GM23338 (cell line): ENCODE data around the gene SEMA3E. TPM values are rescaled to one million over a fixed set of nuclear protein-coding genes. Genes with fewer than 3 reads are reported as not detected.

Source experiments
- ATAC-seq: fragments of 200-7000 bp; cut with Tn5 transposase; 3 replicates; pipeline ENCODE4 v1.9.1; 2020
- DNase-seq: peaks from one replicate; pipeline ENCODE4 v3.0.0-alpha.2; 2015; ENCODE audit warnings: low spot score
- H2AFZ ChIP-seq: fragments of 200-600 bp; sonication (generic); 2 replicates; pipeline ENCODE4 v1.8.0; 2016; ENCODE audit warnings: antibody characterized with exemption, mild to moderate bottlenecking, moderate library complexity
- H3F3A ChIP-seq: fragments of 200-600 bp; sonication (generic); replicated peaks from 2 replicates; pipeline ENCODE4 v1.8.0; 2017; ENCODE audit warnings: antibody characterized with exemption, mixed run types, low read depth
- H3K27ac ChIP-seq: fragments of 200-600 bp; sonication (generic); 2 replicates; pipeline ENCODE4 v1.6.1; 2016; ENCODE audit warnings: low read depth
- H3K27me3 ChIP-seq: fragments of 200-600 bp; sonication (generic); 2 replicates; pipeline ENCODE4 v1.8.0; 2016; ENCODE audit warnings: mild to moderate bottlenecking, mixed run types, moderate library complexity; ENCODE audit not compliant: insufficient read depth
- H3K36me3 ChIP-seq: fragments of 200-600 bp; sonication (generic); 2 replicates; pipeline ENCODE4 v1.8.0; 2016; ENCODE audit warnings: mild to moderate bottlenecking; ENCODE audit not compliant: insufficient read depth
- H3K4me1 ChIP-seq: fragments of 200-600 bp; sonication (generic); 2 replicates; pipeline ENCODE4 v1.8.0; 2016; ENCODE audit warnings: mild to moderate bottlenecking, moderate library complexity; ENCODE audit not compliant: insufficient read depth
- H3K4me2 ChIP-seq: fragments of 200-600 bp; sonication (generic); 2 replicates; pipeline ENCODE4 v1.7.1; 2017; ENCODE audit warnings: mixed run types
- H3K4me3 ChIP-seq: fragments of 200-600 bp; sonication (generic); 2 replicates; pipeline ENCODE4 v1.6.1; 2016; ENCODE audit warnings: mixed run types
- H3K79me2 ChIP-seq: fragments of 200-600 bp; sonication (generic); replicated peaks from 2 replicates; pipeline ENCODE4 v1.8.0; 2017; ENCODE audit warnings: mild to moderate bottlenecking; ENCODE audit not compliant: insufficient read depth
- H3K9me2 ChIP-seq: fragments of 200-600 bp; sonication (generic); 2 replicates; pipeline ENCODE4 v1.8.0; 2017; ENCODE audit not compliant: insufficient read depth
- H4K20me1 ChIP-seq: fragments of 200-600 bp; sonication (generic); replicated peaks from 2 replicates; pipeline ENCODE4 v1.8.0; 2017; ENCODE audit warnings: mild to moderate bottlenecking; ENCODE audit not compliant: insufficient read depth
- H3K27ac Mint-ChIP-seq: 2 replicates; pipeline ENCODE4 v1.8.0; 2020; ENCODE audit warnings: inconsistent platforms, mild to moderate bottlenecking, moderate library complexity, mixed read lengths
- H3K27me3 Mint-ChIP-seq: 3 replicates; pipeline ENCODE4 v1.8.0; 2022; ENCODE audit warnings: low read depth, mild to moderate bottlenecking, moderate library complexity, mixed read lengths, inconsistent platforms; ENCODE audit not compliant: insufficient read depth, poor library complexity
- H3K36me3 Mint-ChIP-seq: 3 replicates; pipeline ENCODE4 v1.8.0; 2021; ENCODE audit warnings: low read depth, mild to moderate bottlenecking, inconsistent platforms, moderate library complexity, mixed read lengths
- H3K4me1 Mint-ChIP-seq: 3 replicates; pipeline ENCODE4 v1.8.0; 2020; ENCODE audit warnings: mild to moderate bottlenecking, inconsistent platforms, mixed read lengths
- H3K4me3 Mint-ChIP-seq: 3 replicates; pipeline ENCODE4 v1.8.0; 2021; ENCODE audit warnings: moderate library complexity, mild to moderate bottlenecking, inconsistent platforms, mixed read lengths
- H3K9me3 Mint-ChIP-seq: 3 replicates; pipeline ENCODE4 v1.8.0; 2020; ENCODE audit warnings: moderate library complexity, mild to moderate bottlenecking, inconsistent platforms, mixed read lengths
- EZH2phosphoT487 ChIP-seq: fragments of 200-600 bp; sonication (generic); IDR thresholded peaks from one replicate; pipeline ENCODE4 v1.8.1; 2018; ENCODE audit warnings: antibody characterized with exemption; ENCODE audit not compliant: unreplicated experiment
- JUNB ChIP-seq: IDR thresholded peaks from one replicate; pipeline ENCODE4 v1.6.1; 2016; ENCODE audit warnings: antibody characterized with exemption; ENCODE audit not compliant: unreplicated experiment
- POLR2AphosphoS5 ChIP-seq: IDR thresholded peaks from 2 replicates; pipeline ENCODE4 v1.6.1; 2016; ENCODE audit warnings: antibody characterized with exemption, low read depth
- STAT1 ChIP-seq: IDR thresholded peaks from one replicate; pipeline ENCODE4 v1.6.1; 2016; ENCODE audit warnings: antibody characterized with exemption; ENCODE audit not compliant: unreplicated experiment
- polyA plus RNA-seq: library from polyadenylated mRNA; unstranded; fragments of >200 nt; fragmentation: Nextera tagmentation; extraction: Ambion mirVana; gene quantifications from 2 replicates; pipeline ENCODE4 v1.2.1, GENCODE V29; 2016
- total RNA-seq: library from RNA; depleted of rRNA; stranded (reverse); fragments of >200 nt; shearing (Covaris generic); gene quantifications from 2 replicates; pipeline ENCODE4 v1.2.3, GENCODE V29; 2014
- TF ChIP-seq, protein P1 (sequence below): fragments of 250-450 bp; sonication (Bioruptor Pico); IDR thresholded peaks from 2 replicates; pipeline ENCODE4 v1.5.0; 2020; ENCODE audit warnings: mild to moderate bottlenecking, moderate library complexity
- TF ChIP-seq, protein P2 (sequence below), 2 experiments: fragments of 200-600 bp in 1 of 2; sonication (generic) in 1 of 2; conservative IDR thresholded peaks; 2 replicates each; pipeline versions ENCODE4 v1.5.1 to v1.6.1; 2016 to 2017; ENCODE audit warnings: antibody characterized with exemption in 2 of 2, low read depth in 2 of 2, mild to moderate bottlenecking in 2 of 2, moderate library complexity in 1 of 2
- TF ChIP-seq, protein P3 (sequence below): IDR thresholded peaks from one replicate; pipeline ENCODE4 v1.6.1; 2018; ENCODE audit warnings: antibody characterized with exemption; ENCODE audit not compliant: unreplicated experiment

The SEMA3E gene
- total and polyA plus RNA-seq, 2 experiments from 2014 or later = 5.4 to 15.7 TPM

DNA sequence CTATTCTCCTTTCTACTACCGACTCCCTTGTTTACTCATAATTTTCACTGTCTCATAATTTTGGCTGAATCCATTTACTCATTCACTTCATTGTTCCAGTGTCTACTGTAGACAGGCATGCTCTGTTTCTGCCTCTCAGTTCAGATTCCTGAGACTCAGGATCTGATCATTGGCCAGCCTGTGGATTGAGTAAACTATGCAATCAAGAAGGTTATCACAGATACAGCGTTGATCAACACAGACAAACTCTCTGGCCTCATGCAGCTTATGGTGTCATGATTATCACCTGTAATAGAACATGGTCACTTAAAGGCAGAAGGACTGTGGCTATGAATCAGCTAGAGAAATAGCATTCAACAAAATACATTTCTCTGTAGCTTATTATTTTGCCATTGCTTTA lies 86.0 kb downstream of the SEMA3E start (continued):
- TF ChIP-seq, protein P1, sequence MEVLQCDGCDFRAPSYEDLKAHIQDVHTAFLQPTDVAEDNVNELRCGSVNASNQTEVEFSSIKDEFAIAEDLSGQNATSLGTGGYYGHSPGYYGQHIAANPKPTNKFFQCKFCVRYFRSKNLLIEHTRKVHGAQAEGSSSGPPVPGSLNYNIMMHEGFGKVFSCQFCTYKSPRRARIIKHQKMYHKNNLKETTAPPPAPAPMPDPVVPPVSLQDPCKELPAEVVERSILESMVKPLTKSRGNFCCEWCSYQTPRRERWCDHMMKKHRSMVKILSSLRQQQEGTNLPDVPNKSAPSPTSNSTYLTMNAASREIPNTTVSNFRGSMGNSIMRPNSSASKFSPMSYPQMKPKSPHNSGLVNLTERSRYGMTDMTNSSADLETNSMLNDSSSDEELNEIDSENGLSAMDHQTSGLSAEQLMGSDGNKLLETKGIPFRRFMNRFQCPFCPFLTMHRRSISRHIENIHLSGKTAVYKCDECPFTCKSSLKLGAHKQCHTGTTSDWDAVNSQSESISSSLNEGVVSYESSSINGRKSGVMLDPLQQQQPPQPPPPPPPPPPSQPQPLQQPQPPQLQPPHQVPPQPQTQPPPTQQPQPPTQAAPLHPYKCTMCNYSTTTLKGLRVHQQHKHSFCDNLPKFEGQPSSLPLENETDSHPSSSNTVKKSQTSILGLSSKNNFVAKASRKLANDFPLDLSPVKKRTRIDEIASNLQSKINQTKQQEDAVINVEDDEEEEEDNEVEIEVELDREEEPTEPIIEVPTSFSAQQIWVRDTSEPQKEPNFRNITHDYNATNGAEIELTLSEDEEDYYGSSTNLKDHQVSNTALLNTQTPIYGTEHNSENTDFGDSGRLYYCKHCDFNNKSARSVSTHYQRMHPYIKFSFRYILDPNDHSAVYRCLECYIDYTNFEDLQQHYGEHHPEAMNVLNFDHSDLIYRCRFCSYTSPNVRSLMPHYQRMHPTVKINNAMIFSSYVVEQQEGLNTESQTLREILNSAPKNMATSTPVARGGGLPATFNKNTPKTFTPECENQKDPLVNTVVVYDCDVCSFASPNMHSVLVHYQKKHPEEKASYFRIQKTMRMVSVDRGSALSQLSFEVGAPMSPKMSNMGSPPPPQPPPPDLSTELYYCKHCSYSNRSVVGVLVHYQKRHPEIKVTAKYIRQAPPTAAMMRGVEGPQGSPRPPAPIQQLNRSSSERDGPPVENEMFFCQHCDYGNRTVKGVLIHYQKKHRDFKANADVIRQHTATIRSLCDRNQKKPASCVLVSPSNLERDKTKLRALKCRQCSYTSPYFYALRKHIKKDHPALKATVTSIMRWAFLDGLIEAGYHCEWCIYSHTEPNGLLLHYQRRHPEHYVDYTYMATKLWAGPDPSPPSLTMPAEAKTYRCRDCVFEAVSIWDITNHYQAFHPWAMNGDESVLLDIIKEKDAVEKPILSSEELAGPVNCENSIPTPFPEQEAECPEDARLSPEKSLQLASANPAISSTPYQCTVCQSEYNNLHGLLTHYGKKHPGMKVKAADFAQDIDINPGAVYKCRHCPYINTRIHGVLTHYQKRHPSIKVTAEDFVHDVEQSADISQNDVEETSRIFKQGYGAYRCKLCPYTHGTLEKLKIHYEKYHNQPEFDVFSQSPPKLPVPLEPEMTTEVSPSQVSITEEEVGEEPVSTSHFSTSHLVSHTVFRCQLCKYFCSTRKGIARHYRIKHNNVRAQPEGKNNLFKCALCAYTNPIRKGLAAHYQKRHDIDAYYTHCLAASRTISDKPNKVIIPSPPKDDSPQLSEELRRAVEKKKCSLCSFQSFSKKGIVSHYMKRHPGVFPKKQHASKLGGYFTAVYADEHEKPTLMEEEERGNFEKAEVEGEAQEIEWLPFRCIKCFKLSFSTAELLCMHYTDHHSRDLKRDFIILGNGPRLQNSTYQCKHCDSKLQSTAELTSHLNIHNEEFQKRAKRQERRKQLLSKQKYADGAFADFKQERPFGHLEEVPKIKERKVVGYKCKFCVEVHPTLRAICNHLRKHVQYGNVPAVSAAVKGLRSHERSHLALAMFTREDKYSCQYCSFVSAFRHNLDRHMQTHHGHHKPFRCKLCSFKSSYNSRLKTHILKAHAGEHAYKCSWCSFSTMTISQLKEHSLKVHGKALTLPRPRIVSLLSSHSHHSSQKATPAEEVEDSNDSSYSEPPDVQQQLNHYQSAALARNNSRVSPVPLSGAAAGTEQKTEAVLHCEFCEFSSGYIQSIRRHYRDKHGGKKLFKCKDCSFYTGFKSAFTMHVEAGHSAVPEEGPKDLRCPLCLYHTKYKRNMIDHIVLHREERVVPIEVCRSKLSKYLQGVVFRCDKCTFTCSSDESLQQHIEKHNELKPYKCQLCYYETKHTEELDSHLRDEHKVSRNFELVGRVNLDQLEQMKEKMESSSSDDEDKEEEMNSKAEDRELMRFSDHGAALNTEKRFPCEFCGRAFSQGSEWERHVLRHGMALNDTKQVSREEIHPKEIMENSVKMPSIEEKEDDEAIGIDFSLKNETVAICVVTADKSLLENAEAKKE (CRISPR knock-in tag) = no peak
- TF ChIP-seq, protein P2, sequence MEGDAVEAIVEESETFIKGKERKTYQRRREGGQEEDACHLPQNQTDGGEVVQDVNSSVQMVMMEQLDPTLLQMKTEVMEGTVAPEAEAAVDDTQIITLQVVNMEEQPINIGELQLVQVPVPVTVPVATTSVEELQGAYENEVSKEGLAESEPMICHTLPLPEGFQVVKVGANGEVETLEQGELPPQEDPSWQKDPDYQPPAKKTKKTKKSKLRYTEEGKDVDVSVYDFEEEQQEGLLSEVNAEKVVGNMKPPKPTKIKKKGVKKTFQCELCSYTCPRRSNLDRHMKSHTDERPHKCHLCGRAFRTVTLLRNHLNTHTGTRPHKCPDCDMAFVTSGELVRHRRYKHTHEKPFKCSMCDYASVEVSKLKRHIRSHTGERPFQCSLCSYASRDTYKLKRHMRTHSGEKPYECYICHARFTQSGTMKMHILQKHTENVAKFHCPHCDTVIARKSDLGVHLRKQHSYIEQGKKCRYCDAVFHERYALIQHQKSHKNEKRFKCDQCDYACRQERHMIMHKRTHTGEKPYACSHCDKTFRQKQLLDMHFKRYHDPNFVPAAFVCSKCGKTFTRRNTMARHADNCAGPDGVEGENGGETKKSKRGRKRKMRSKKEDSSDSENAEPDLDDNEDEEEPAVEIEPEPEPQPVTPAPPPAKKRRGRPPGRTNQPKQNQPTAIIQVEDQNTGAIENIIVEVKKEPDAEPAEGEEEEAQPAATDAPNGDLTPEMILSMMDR (conservative IDR thresholded peaks at IDR 0.05; ENCODE audit: low read depth in 2 of 2) = no peak
- no peak for TF ChIP-seq STAT1

DNA sequence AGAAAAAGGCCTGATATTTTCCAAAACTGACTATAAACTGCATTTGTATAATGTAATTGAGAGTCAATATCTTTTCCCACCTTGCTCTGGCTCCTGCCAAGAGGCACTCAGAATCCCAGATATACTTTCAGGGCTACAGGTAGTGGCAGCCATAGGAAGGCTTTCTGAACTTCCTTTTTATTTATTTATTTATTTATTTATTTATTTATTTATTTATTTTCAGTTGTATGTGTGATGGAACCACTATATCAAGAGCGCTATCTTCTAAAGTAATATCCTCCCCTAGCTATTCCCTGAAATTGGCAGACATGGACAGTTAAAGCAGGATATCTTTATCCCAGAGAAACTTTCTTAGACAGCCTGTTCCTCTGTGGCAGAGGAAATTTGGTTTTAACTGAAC lies 86.7 kb downstream of the SEMA3E start:
- Histone ChIP-seq H3K36me3 (no peaks in the 10 kb centered on the region), H4K20me1 (no peaks in the 10 kb centered on the region), H3K27ac (no peak overlapping the region), H3K79me2 (no peaks in the 10 kb centered on the region), H3K9me2 (no peaks in the 10 kb centered on the region), H3F3A (no peaks in the 10 kb centered on the region), H3K27me3 (no peaks in the 10 kb centered on the region), H3K4me3 (no peak overlapping the region), H3K4me1 (no peaks in the 10 kb centered on the region), H3K4me2 (no peak overlapping the region), H2AFZ (peak overlapping the region; percentile 74; the same call in 1 of the 2 replicates)
- Mint-ChIP-seq H3K27ac (no peak overlapping the region), H3K4me1 (no peaks in the 10 kb centered on the region), H3K27me3 (no peaks in the 10 kb centered on the region), H3K36me3 (no peaks in the 10 kb centered on the region), H3K4me3 (no peak overlapping the region), H3K9me3 (peaks cover 3% of the 10 kb centered on the region; the same call in 2 of the 3 replicates)
- DNase-seq = no peak
- ATAC-seq = no peak
- TF ChIP-seq STAT1 (no peak), EZH2phosphoT487 (no peak), POLR2AphosphoS5 (no peak), JUNB (no peak)
- TF ChIP-seq, protein P3, sequence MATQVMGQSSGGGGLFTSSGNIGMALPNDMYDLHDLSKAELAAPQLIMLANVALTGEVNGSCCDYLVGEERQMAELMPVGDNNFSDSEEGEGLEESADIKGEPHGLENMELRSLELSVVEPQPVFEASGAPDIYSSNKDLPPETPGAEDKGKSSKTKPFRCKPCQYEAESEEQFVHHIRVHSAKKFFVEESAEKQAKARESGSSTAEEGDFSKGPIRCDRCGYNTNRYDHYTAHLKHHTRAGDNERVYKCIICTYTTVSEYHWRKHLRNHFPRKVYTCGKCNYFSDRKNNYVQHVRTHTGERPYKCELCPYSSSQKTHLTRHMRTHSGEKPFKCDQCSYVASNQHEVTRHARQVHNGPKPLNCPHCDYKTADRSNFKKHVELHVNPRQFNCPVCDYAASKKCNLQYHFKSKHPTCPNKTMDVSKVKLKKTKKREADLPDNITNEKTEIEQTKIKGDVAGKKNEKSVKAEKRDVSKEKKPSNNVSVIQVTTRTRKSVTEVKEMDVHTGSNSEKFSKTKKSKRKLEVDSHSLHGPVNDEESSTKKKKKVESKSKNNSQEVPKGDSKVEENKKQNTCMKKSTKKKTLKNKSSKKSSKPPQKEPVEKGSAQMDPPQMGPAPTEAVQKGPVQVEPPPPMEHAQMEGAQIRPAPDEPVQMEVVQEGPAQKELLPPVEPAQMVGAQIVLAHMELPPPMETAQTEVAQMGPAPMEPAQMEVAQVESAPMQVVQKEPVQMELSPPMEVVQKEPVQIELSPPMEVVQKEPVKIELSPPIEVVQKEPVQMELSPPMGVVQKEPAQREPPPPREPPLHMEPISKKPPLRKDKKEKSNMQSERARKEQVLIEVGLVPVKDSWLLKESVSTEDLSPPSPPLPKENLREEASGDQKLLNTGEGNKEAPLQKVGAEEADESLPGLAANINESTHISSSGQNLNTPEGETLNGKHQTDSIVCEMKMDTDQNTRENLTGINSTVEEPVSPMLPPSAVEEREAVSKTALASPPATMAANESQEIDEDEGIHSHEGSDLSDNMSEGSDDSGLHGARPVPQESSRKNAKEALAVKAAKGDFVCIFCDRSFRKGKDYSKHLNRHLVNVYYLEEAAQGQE = no peak
